ENCODE measurements around the gene STARD7.
"Not testable (repeated sequence)": the region's sequence is repeated elsewhere in the genome, so short reads cannot be mapped to it uniquely, and the experiment has no call there.

STARD7 gene

GRCh38 chr2:96236882-96237281, 28.3 kb upstream of the STARD7 start:
- no peaks in the 10 kb centered on the region for H3K9me3 ChIP-seq (ENCODE audit: control insufficient read depth, low read length)
- H3K27me3 ChIP-seq (replicated peaks; ENCODE audit: control insufficient read depth, insufficient read depth, low read length, poor library complexity, severe bottlenecking) = no peaks in the 10 kb centered on the region
- H3K4me1 ChIP-seq (ENCODE audit: control insufficient read depth, insufficient read depth, low read length, poor library complexity, severe bottlenecking) = peaks cover 9% of the 10 kb centered on the region
- no peak for DNase-seq
- no peaks in the 10 kb centered on the region for H3K36me3 ChIP-seq (ENCODE audit: control insufficient read depth, insufficient read depth, low read length)
- no peak overlapping the region for H3K27ac ChIP-seq (ENCODE audit: insufficient read depth, low read length, poor library complexity, severe bottlenecking)
- H3K4me3 ChIP-seq (ENCODE audit: insufficient read depth, low read depth, low read length, poor library complexity, severe bottlenecking) = no peak overlapping the region

- Histone ChIP-seq H3K4me3 (ENCODE audit: insufficient read depth, low read depth, low read length, poor library complexity, severe bottlenecking) (no peak overlapping the region), H3K36me3 (ENCODE audit: control insufficient read depth, insufficient read depth, low read length) (no peaks in the 10 kb centered on the region), H3K9me3 (ENCODE audit: control insufficient read depth, low read length) (no peaks in the 10 kb centered on the region), H3K4me1 (ENCODE audit: control insufficient read depth, insufficient read depth, low read length, poor library complexity, severe bottlenecking) (no peaks in the 10 kb centered on the region), H3K27ac (ENCODE audit: insufficient read depth, low read length, poor library complexity, severe bottlenecking) (no peak overlapping the region), H3K27me3 (replicated peaks; ENCODE audit: control insufficient read depth, insufficient read depth, low read length, poor library complexity, severe bottlenecking) (no peaks in the 10 kb centered on the region)
- DNase-seq = no peak
Measured at GRCh38 chr2:96233880-96234316, 25.3 kb upstream of the STARD7 start.

GRCh38 chr2:96233436-96233835, 24.8 kb upstream of the STARD7 start:
- H3K27me3 ChIP-seq (replicated peaks; ENCODE audit: control insufficient read depth, insufficient read depth, low read length, poor library complexity, severe bottlenecking) = no peaks in the 10 kb centered on the region
- H3K9me3 ChIP-seq (ENCODE audit: control insufficient read depth, low read length) = no peaks in the 10 kb centered on the region
- no peak overlapping the region for H3K4me3 ChIP-seq (ENCODE audit: insufficient read depth, low read depth, low read length, poor library complexity, severe bottlenecking)
- H3K27ac ChIP-seq (ENCODE audit: insufficient read depth, low read length, poor library complexity, severe bottlenecking) = no peak overlapping the region
- DNase-seq = no peak
- no peaks in the 10 kb centered on the region for H3K4me1 ChIP-seq (ENCODE audit: control insufficient read depth, insufficient read depth, low read length, poor library complexity, severe bottlenecking)
- H3K36me3 ChIP-seq (ENCODE audit: control insufficient read depth, insufficient read depth, low read length) = no peaks in the 10 kb centered on the region

- DNase-seq = no peak
- Histone ChIP-seq H3K9me3 (ENCODE audit: control insufficient read depth, low read length) (no peaks in the 10 kb centered on the region), H3K27ac (ENCODE audit: insufficient read depth, low read length, poor library complexity, severe bottlenecking) (no peak overlapping the region)
Measured at GRCh38 chr2:96231316-96231715, 22.7 kb upstream of the STARD7 start.

GRCh38 chr2:96225016-96225533, 16.4 kb upstream of the STARD7 start:
- Histone ChIP-seq H3K4me1 (ENCODE audit: control insufficient read depth, insufficient read depth, low read length, poor library complexity, severe bottlenecking) (no peaks in the 10 kb centered on the region), H3K27me3 (replicated peaks; ENCODE audit: control insufficient read depth, insufficient read depth, low read length, poor library complexity, severe bottlenecking) (no peaks in the 10 kb centered on the region), H3K36me3 (ENCODE audit: control insufficient read depth, insufficient read depth, low read length) (no peaks in the 10 kb centered on the region), H3K9me3 (ENCODE audit: control insufficient read depth, low read length) (no peaks in the 10 kb centered on the region), H3K4me3 (ENCODE audit: insufficient read depth, low read depth, low read length, poor library complexity, severe bottlenecking) (no peak overlapping the region), H3K27ac (ENCODE audit: insufficient read depth, low read length, poor library complexity, severe bottlenecking) (no peak overlapping the region)
- DNase-seq = no peak

More at GRCh38 chr2:96231316-96231715, 22.7 kb upstream of the STARD7 start:
- Histone ChIP-seq H3K36me3 (ENCODE audit: control insufficient read depth, insufficient read depth, low read length) (no peaks in the 10 kb centered on the region), H3K27me3 (replicated peaks; ENCODE audit: control insufficient read depth, insufficient read depth, low read length, poor library complexity, severe bottlenecking) (no peaks in the 10 kb centered on the region), H3K4me3 (ENCODE audit: insufficient read depth, low read depth, low read length, poor library complexity, severe bottlenecking) (no peak overlapping the region), H3K4me1 (ENCODE audit: control insufficient read depth, insufficient read depth, low read length, poor library complexity, severe bottlenecking) (no peaks in the 10 kb centered on the region)

- not testable (repeated sequence) for H3K4me3 ChIP-seq (ENCODE audit: insufficient read depth, low read depth, low read length, poor library complexity, severe bottlenecking); DNase-seq; H3K9me3 ChIP-seq (ENCODE audit: control insufficient read depth, low read length); H3K4me1 ChIP-seq (ENCODE audit: control insufficient read depth, insufficient read depth, low read length, poor library complexity, severe bottlenecking); H3K27ac ChIP-seq (ENCODE audit: insufficient read depth, low read length, poor library complexity, severe bottlenecking); H3K36me3 ChIP-seq (ENCODE audit: control insufficient read depth, insufficient read depth, low read length); H3K27me3 ChIP-seq (replicated peaks; ENCODE audit: control insufficient read depth, insufficient read depth, low read length, poor library complexity, severe bottlenecking)
Measured at GRCh38 chr2:96221106-96221505, 12.5 kb upstream of the STARD7 start.

GRCh38 chr2:96219959-96220358, 11.3 kb upstream of the STARD7 start:
- not testable (repeated sequence) for H3K4me3 ChIP-seq (ENCODE audit: insufficient read depth, low read depth, low read length, poor library complexity, severe bottlenecking); H3K27ac ChIP-seq (ENCODE audit: insufficient read depth, low read length, poor library complexity, severe bottlenecking); H3K36me3 ChIP-seq (ENCODE audit: control insufficient read depth, insufficient read depth, low read length); H3K4me1 ChIP-seq (ENCODE audit: control insufficient read depth, insufficient read depth, low read length, poor library complexity, severe bottlenecking); H3K27me3 ChIP-seq (replicated peaks; ENCODE audit: control insufficient read depth, insufficient read depth, low read length, poor library complexity, severe bottlenecking); DNase-seq; H3K9me3 ChIP-seq (ENCODE audit: control insufficient read depth, low read length)

- Histone ChIP-seq H3K9me3 (ENCODE audit: control insufficient read depth, low read length) (no peaks in the 10 kb centered on the region), H3K27me3 (replicated peaks; ENCODE audit: control insufficient read depth, insufficient read depth, low read length, poor library complexity, severe bottlenecking) (no peaks in the 10 kb centered on the region), H3K4me3 (ENCODE audit: insufficient read depth, low read depth, low read length, poor library complexity, severe bottlenecking) (no peak overlapping the region), H3K4me1 (ENCODE audit: control insufficient read depth, insufficient read depth, low read length, poor library complexity, severe bottlenecking) (no peaks in the 10 kb centered on the region), H3K36me3 (ENCODE audit: control insufficient read depth, insufficient read depth, low read length) (no peaks in the 10 kb centered on the region), H3K27ac (ENCODE audit: insufficient read depth, low read length, poor library complexity, severe bottlenecking) (no peak overlapping the region)
- DNase-seq = no peak
Measured at GRCh38 chr2:96218508-96219131, 10.0 kb upstream of the STARD7 start.

GRCh38 chr2:96214554-96214953, 5.9 kb upstream of the STARD7 start:
- Histone ChIP-seq H3K9me3 (ENCODE audit: control insufficient read depth, low read length) (no peaks in the 10 kb centered on the region), H3K4me1 (ENCODE audit: control insufficient read depth, insufficient read depth, low read length, poor library complexity, severe bottlenecking) (no peaks in the 10 kb centered on the region), H3K36me3 (ENCODE audit: control insufficient read depth, insufficient read depth, low read length) (no peaks in the 10 kb centered on the region), H3K4me3 (ENCODE audit: insufficient read depth, low read depth, low read length, poor library complexity, severe bottlenecking) (no peak overlapping the region), H3K27ac (ENCODE audit: insufficient read depth, low read length, poor library complexity, severe bottlenecking) (no peak overlapping the region), H3K27me3 (replicated peaks; ENCODE audit: control insufficient read depth, insufficient read depth, low read length, poor library complexity, severe bottlenecking) (no peaks in the 10 kb centered on the region)
- no peak for DNase-seq

- Histone ChIP-seq H3K4me3 (ENCODE audit: insufficient read depth, low read depth, low read length, poor library complexity, severe bottlenecking) (no peak overlapping the region), H3K27ac (ENCODE audit: insufficient read depth, low read length, poor library complexity, severe bottlenecking) (no peak overlapping the region), H3K36me3 (ENCODE audit: control insufficient read depth, insufficient read depth, low read length) (no peaks in the 10 kb centered on the region), H3K4me1 (ENCODE audit: control insufficient read depth, insufficient read depth, low read length, poor library complexity, severe bottlenecking) (no peaks in the 10 kb centered on the region), H3K9me3 (ENCODE audit: control insufficient read depth, low read length) (no peaks in the 10 kb centered on the region), H3K27me3 (replicated peaks; ENCODE audit: control insufficient read depth, insufficient read depth, low read length, poor library complexity, severe bottlenecking) (no peaks in the 10 kb centered on the region)
- DNase-seq = no peak
Measured at GRCh38 chr2:96213379-96213778, 4.8 kb upstream of the STARD7 start.
